ENCODE data around the gene KRTAP4-3. TPM values are rescaled to one million over a fixed set of nuclear protein-coding genes. Genes with fewer than 3 reads are reported as not detected.

The KRTAP4-3 gene
- not detected for total RNA-seq (2021; fragmentation: NEBNext Ultra II Directional; extraction: Animal tissue kit (Norgen Biotek cat#: 25700))
- long read RNA-seq: 0 reads

GRCh38 chr17:41168121-41168520 is at the start of gene KRTAP4-3:
Gene KRTAP4-3, minus strand, starts transcription at chr17:41168221. Its CDS starts 49 bp downstream, at chr17:41168172.
- Mint-ChIP-seq H3K9me3 (no peaks in the 10 kb centered on the region), H3K27me3 (ENCODE audit: insufficient read depth) (no peaks in the 10 kb centered on the region; the same call in 1 of the 2 replicates), H3K4me1 (ENCODE audit: low read depth) (peaks cover 16% of the 10 kb centered on the region), H3K36me3 (ENCODE audit: low read depth) (no peaks in the 10 kb centered on the region), H3K4me3 (no peak within 1 kb of the TSS), H3K27ac (no peak within 1 kb of the TSS)
- no peak for DNase-seq
- TF ChIP-seq CTCF (IDR thresholded peaks at IDR 0.05): no peak

- H3K9me3 Mint-ChIP-seq: peaks cover 12% of the 10 kb centered on the region
Measured at GRCh38 chr17:41215681-41216080, 47.7 kb upstream of the KRTAP4-3 start.

GRCh38 chr17:41212524-41213169 is 44.6 kb upstream of the KRTAP4-3 start:
- no peak for TF ChIP-seq CTCF (IDR thresholded peaks at IDR 0.05)
- H3K27ac Mint-ChIP-seq: no peak overlapping the region; the same call in 1 of the 2 replicates

More at GRCh38 chr17:41215681-41216080, 47.7 kb upstream of the KRTAP4-3 start:
- Mint-ChIP-seq H3K27ac (no peak overlapping the region), H3K4me1 (ENCODE audit: low read depth) (peaks cover 13% of the 10 kb centered on the region), H3K27me3 (ENCODE audit: insufficient read depth) (peaks cover 11% of the 10 kb centered on the region), H3K4me3 (no peak overlapping the region), H3K36me3 (ENCODE audit: low read depth) (peaks cover 12% of the 10 kb centered on the region)
- no peak for TF ChIP-seq CTCF (IDR thresholded peaks at IDR 0.05)
- DNase-seq: no peak

GRCh38 chr17:41211845-41212466 is 43.9 kb upstream of the KRTAP4-3 start:
- H3K9me3 Mint-ChIP-seq: no peaks in the 10 kb centered on the region; the same call in 1 of the 2 replicates
- H3K4me3 Mint-ChIP-seq: no peak overlapping the region
- peaks cover 13% of the 10 kb centered on the region for H3K4me1 Mint-ChIP-seq (ENCODE audit: low read depth)
- no peak overlapping the region for H3K27ac Mint-ChIP-seq
- peak; percentile 54 for DNase-seq
- peaks cover 17% of the 10 kb centered on the region for H3K27me3 Mint-ChIP-seq (ENCODE audit: insufficient read depth)
- TF ChIP-seq CTCF (IDR thresholded peaks at IDR 0.05): no peak
- H3K36me3 Mint-ChIP-seq (ENCODE audit: low read depth): no peaks in the 10 kb centered on the region

More at GRCh38 chr17:41212524-41213169, 44.6 kb upstream of the KRTAP4-3 start:
- peaks cover 13% of the 10 kb centered on the region for H3K4me1 Mint-ChIP-seq (ENCODE audit: low read depth)
- peaks cover 18% of the 10 kb centered on the region for H3K27me3 Mint-ChIP-seq (ENCODE audit: insufficient read depth)
- no peaks in the 10 kb centered on the region for H3K36me3 Mint-ChIP-seq (ENCODE audit: low read depth)
- no peak for DNase-seq
- H3K4me3 Mint-ChIP-seq: no peak overlapping the region
- no peaks in the 10 kb centered on the region; the same call in 1 of the 2 replicates for H3K9me3 Mint-ChIP-seq

- Mint-ChIP-seq H3K4me1 (ENCODE audit: low read depth) (peaks cover 13% of the 10 kb centered on the region), H3K4me3 (no peak overlapping the region), H3K9me3 (no peaks in the 10 kb centered on the region), H3K27ac (no peak overlapping the region), H3K27me3 (ENCODE audit: insufficient read depth) (peaks cover 2% of the 10 kb centered on the region; the same call in 1 of the 2 replicates), H3K36me3 (ENCODE audit: low read depth) (peaks cover 6% of the 10 kb centered on the region)
- no peak for TF ChIP-seq CTCF (IDR thresholded peaks at IDR 0.05)
- no peak for DNase-seq
Measured at GRCh38 chr17:41199421-41200078, 31.5 kb upstream of the KRTAP4-3 start.
